Muscle of back (tissue), 11 donors: Measurements from ENCODE around the gene DNA2. TPM values are rescaled to one million over a fixed set of nuclear protein-coding genes. Genes with fewer than 3 reads are reported as not detected.
A peak's percentile ranks its signal among the peaks of the same experiment; 100 is the strongest.

Experiments
- DNase-seq, 3 donors: peaks; one replicate each; pipeline versions ENCODE4 v3.0.0 to v3.0.0-alpha.2; 2013
- polyA plus RNA-seq, 10 donors: library from polyadenylated mRNA; unstranded; fragments of 120-200 nt; gene quantifications; one replicate each; pipeline ENCODE4 v1.2.1, GENCODE V29; 2013; ENCODE audit not compliant: insufficient read length in 10 of 10

Gene DNA2
- polyA plus RNA-seq, 10 donors: 3.9 to 9.0 (median 5.5) TPM

DNA sequence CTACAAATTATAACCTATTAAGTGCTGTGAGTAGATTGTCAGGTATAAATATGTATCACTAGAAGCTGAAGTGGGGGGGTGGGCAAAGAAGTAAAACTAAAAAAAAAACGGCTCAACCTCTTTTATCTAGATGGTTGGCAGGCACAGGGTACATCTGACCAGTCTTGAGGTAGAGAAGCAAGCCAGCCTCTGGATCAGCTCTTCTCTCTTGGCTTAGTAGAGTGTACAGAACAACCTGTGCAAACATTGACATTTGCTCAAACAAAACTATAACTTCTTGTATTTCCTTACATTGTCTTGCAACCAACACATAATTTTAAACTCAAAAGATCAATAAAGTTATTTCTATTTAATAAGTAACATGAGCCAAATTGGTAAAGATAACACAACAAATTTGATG is 25.6 kb downstream of the DNA2 start:
- DNase-seq: no peak

DNA sequence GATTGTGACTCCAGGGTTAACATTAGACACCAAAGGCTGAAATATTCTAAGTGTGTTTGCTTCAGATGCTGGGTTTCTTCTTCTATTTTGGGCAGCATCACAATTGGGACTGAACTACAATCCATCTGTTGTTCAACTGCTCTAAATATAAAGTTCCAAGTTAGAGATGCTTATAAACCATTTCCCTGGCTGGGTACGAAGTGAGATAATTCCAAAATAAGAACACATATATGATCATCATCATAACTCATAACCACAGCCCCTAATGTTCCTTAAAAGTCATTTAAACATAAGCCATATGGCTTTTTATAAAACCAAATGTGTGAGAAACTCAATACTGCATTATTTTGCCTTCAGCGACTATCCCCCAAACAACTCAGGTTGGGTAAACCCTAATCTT is 28.8 kb downstream of the DNA2 start:
- no peak for DNase-seq

GRCh38 chr10:68440898-68441297 is 30.9 kb downstream of the DNA2 start:
- no peak for DNase-seq

- no peak for DNase-seq
These were observed 36.0 kb downstream of the DNA2 start for GRCh38 chr10:68435803-68436202.

DNA sequence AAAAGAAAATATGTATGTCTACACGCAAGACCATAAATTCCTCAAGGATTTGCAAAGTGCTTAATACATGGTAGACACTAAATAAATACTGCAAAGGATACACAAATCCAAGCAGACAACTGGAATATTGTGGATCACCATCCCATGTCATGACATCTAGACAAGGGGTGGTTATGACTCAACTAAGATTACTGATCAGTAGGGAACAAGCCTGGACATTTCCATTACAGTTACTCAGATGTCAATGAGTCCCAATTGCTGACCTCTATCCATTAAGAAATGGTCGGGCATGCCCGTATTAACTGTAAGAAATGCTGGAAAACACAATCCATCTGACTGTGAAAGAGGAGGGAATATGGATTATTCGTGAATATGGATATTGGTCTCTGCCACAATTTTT is 37.1 kb downstream of the DNA2 start:
- no peak for DNase-seq

DNA sequence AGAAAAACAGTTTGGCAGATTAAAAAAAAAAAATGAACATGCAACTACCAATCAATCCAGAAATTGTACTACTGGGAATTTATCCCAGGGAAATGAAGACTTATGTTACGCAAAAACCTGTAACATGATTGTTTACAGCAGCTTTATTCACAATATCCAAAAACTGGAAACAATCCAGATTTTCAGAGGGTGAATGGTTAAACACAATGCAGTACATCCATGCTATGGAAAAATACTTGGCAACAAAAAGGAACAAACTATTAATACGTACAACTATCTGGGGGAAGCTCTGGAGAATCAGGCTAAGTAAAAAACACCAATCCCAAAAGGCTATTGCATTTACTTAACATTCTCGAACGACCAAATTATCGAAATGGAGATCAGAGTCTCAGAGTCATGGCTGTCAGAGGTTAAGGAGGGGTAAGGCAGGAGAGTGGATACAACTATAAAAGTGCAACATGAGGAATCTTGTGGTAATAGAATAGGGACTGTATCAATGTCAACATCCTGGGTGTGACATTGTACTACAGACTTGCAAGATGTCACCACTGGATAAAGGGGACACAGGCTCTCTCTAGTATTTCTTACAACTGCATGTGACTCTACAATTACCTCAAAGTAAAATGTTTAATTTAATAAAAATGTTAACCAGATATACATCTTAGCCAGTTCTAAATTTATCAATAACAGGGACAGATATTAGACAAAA is 43.2 kb downstream of the DNA2 start:
- DNase-seq: no peak

GRCh38 chr10:68424454-68425014 is 47.2 kb downstream of the DNA2 start:
- no peak for DNase-seq

DNA sequence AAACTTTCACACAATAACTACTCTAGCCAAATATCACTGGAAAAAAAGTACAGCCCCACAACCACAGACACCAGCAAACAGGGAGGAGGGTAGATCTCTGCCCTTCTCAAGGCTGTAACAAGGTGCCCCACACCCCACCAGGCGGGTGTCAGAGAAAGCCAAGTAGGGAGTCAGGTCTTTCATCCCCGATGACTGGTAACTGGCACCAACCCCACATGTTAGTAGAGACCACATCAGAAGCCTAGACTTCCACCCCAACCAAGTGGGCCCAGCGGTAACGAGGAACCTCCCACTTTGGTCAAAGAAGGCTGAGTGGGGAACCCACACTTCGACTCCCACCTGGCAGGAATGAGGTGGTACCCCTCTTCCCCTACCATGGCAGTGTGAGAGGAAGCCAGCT is 48.3 kb downstream of the DNA2 start:
- DNase-seq: no peak

DNA sequence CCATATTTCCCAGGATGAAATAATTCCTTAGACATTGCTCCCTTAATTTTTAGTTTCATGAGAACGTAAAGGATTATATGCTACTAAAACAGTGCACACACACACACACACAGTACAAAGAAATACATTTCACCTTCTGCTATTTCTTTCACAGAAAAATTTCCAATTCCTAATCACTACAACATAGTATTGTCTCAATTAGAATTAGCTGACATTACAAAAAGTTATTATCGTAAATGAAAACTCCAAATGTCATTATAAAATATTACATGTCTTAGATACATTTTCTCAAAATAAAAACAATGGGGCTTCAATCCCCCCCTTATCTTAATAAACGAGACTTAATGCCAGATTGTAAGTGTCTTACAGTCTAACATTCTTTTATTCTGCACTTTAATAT is 52.4 kb downstream of the DNA2 start:
- no peak for DNase-seq

- DNase-seq: no peak
These were observed 62.8 kb downstream of the DNA2 start for GRCh38 chr10:68408898-68409518.

DNA sequence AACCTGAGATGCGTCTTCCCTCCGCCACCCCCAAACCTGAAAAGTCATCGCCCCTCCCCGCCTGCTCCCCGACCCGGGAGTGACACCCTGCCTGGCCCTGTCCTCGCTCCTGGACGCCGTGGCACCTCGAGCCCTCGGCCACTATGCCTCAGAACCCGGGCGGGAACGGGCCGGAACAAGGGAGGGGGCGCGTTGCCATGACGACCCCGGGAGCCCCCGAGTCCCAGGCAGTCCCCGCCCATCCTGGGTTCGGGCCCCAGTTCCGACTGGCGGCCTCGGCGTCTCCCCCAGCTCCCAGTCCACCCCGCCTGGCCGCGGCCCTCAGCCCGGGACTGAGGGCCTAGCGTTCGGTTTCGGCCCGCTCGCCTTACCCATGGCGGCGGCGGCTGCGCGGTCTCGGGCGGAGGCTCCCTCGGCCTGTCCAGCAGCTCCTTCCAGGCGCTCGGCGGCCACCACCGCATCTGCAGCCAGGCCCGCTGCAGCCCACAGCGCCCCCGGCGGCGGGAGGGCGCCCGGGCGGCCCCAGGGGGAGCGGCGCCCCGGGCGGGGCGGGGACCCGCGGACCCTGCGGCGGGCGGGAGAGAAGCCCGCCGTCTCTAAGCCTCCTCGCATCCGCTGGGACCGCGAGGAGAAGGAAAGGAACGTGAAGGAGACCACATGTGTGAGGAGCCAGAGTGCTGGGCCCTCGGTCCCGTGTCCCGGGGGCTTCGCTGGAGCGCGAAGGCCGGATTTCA is 64.8 kb downstream of the DNA2 start, which contains the start of gene RUFY2:
Gene RUFY2 (minus strand): TSS at position 463 of the 734 bp plus-strand sequence. CDS start 88 bp downstream, at position 375.
- peak; percentile 78 to 96 (median 90) for DNase-seq

DNA sequence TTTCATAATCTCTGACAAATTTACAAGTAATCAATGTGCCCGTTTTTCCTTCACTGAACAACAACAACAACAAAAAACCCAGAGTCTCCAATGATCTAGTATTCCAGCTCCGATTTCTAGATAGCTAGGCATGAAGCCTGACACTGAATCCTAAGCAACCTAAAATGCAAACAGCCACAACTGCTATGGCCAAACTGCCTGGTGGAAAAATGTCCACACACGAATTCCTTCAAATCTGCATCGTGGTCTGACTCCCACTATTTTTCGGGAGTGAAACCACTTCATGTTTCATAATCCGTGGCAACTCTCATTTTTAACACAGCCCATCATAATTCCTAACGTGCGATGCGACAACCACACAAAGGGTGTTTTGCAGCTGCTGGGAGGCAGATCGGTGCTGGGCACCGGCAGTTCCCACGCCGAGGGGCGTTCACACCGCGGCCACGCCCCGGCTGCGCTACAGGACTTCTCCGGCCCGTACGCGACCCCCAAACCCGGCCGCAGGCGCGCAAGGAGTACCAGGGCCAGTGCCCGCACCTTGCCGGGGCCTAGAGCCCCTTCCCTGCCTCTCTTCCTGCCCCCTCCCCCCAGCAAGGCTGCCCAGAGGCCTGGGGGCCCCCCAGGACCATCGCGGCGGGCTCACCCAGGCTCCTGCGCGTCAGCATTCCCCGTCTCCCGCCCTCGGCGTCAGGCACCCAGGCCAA is 65.5 kb downstream of the DNA2 start:
- peak; percentile 49 to 92 (median 68) for DNase-seq

DNA sequence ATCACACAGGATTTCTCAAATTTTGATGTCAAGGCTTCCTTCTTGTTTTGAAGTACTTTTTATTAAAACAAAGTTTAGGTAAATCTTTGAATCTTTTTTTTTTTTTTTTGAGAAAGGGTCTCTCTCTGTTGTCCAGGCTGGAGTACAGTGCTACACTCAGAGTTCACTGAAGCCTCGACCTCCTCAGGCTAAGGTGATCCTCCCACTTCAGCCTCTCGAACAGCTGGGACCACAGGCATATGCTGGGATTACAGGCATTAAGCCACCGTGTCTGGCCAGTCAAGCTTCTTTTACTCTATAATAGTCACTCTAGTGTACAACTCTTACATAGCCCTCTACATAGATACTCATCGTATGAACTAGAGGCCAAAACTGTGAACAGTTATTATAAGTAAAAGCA is 68.1 kb downstream of the DNA2 start:
- no peak for DNase-seq

- DNase-seq: no peak
These were observed 69.5 kb downstream of the DNA2 start for GRCh38 chr10:68402276-68402675.

GRCh38 chr10:68397005-68397404 is 74.8 kb downstream of the DNA2 start:
- DNase-seq: no peak

DNA sequence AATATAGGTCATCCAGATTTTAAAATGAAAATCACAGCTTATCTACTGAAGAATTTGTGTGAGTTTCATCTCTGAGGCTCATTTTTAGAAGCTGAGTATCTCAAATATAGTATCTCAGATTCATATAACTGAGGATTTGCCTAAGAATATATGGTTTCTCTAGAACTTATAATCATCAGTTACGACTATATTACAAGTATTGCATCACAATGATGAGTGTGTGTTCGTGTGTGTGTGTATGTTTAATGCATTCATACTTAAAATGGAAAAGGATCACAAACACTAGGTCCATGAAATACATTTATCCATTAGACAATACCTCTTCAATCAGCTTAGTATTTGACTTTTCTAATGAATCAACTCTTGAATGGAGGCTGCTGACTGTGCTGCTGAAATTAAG is 86.0 kb downstream of the DNA2 start:
- DNase-seq: no peak

GRCh38 chr10:68371604-68372003 is 100.2 kb downstream of the DNA2 start:
- DNase-seq: no peak

DNA sequence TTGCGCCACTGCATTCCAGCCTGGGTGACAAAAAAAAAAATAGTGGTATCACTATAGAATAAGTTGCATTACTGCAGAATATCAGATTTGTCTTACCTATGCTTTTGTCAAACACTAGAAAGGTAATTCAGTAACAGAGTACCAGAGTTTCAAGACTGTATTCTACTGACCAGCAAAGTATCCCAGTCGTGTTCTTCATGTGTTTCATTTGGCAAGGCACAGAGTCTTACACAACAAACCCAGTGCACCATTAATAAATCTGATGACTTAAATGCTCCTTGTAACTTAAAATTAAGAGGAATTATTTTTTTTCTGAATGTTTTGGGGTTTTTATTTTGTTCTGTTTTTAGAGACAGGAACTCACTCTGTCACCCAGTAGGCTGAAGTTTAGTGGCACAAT is 104.7 kb downstream of the DNA2 start:
- no peak for DNase-seq

GRCh38 chr10:68366600-68366999 is 105.2 kb downstream of the DNA2 start:
- DNase-seq: no peak

GRCh38 chr10:68365611-68366010 is 106.2 kb downstream of the DNA2 start:
- DNase-seq: no peak

GRCh38 chr10:68364101-68364886 is 107.5 kb downstream of the DNA2 start:
- no peak for DNase-seq
